ENCODE results near the gene ODR4.
"Not testable (repeated sequence)": the region's sequence is repeated elsewhere in the genome, so short reads cannot be mapped to it uniquely, and the experiment has no call there.

Gene ODR4

GRCh38 chr1:186443638-186444037 is 68.0 kb downstream of the ODR4 start:
- no peak for TF ChIP-seq CTCF (IDR thresholded peaks at IDR 0.05; ENCODE audit: low read depth, low read length, missing control alignments)
- DNase-seq (ENCODE audit: low read depth): no peak
- H3K4me3 ChIP-seq (ENCODE audit: low read depth, low read length): no peak overlapping the region

- DNase-seq (ENCODE audit: low read depth): no peak
- no peak overlapping the region for H3K4me3 ChIP-seq (ENCODE audit: low read depth, low read length)
- TF ChIP-seq CTCF (IDR thresholded peaks at IDR 0.05; ENCODE audit: low read depth, low read length, missing control alignments): no peak
Observed at GRCh38 chr1:186446152-186446551, 70.5 kb downstream of the ODR4 start.

- TF ChIP-seq CTCF (IDR thresholded peaks at IDR 0.05; ENCODE audit: low read depth, low read length, missing control alignments): no peak
- no peak for DNase-seq (ENCODE audit: low read depth)
- no peak overlapping the region for H3K4me3 ChIP-seq (ENCODE audit: low read depth, low read length)
Observed at GRCh38 chr1:186454981-186455380, 79.3 kb downstream of the ODR4 start.

- H3K4me3 ChIP-seq (ENCODE audit: low read depth, low read length): no peak overlapping the region
- no peak for DNase-seq (ENCODE audit: low read depth)
- no peak for TF ChIP-seq CTCF (IDR thresholded peaks at IDR 0.05; ENCODE audit: low read depth, low read length, missing control alignments)
Observed at GRCh38 chr1:186456729-186457255, 81.2 kb downstream of the ODR4 start.

- H3K4me3 ChIP-seq (ENCODE audit: low read depth, low read length); DNase-seq (ENCODE audit: low read depth): not testable (repeated sequence)
Observed at GRCh38 chr1:186459161-186459560, 83.5 kb downstream of the ODR4 start.

GRCh38 chr1:186461014-186461413 is 85.4 kb downstream of the ODR4 start, which contains the start of gene PDC:
PDC (minus strand) TSS chr1:186461114; CDS start chr1:186449459, 11,655 bp downstream.
- no peak for TF ChIP-seq CTCF (IDR thresholded peaks at IDR 0.05; ENCODE audit: low read depth, low read length, missing control alignments)
- DNase-seq (ENCODE audit: low read depth): no peak
- no peak within 1 kb of the TSS for H3K4me3 ChIP-seq (ENCODE audit: low read depth, low read length)

- no peak overlapping the region for H3K4me3 ChIP-seq (ENCODE audit: low read depth, low read length)
- no peak for DNase-seq (ENCODE audit: low read depth)
Observed at GRCh38 chr1:186463511-186463910, 87.9 kb downstream of the ODR4 start.

More at GRCh38 chr1:186463511-186463910, 87.9 kb downstream of the ODR4 start:
- no peak for TF ChIP-seq CTCF (IDR thresholded peaks at IDR 0.05; ENCODE audit: low read depth, low read length, missing control alignments)

Measured in GM12864 (cell line).